ENCODE measurements around the gene SMG1. TPM values are rescaled to one million over a fixed set of nuclear protein-coding genes. Genes with fewer than 3 reads are reported as not detected.

Gene SMG1
- total and polyA plus RNA-seq, 2 of the 13 experiments (the other 11 are each of a cell fraction or from before 2014, with no cell fraction given), result 48.7 to 53.7 TPM

GRCh38 chr16:18932243-18932987 lies 6.2 kb upstream of the SMG1 start (continued):
- no peak for TF ChIP-seq STAT6 (CRISPR knock-in tag; IDR thresholded peaks at IDR 0.05; ENCODE audit: borderline replicate concordance)
- TF ChIP-seq ZNF350 (CRISPR knock-in tag; IDR thresholded peaks at IDR 0.05; ENCODE audit: borderline replicate concordance, low read depth), result no peak
- no peak for TF ChIP-seq ZNF121 (CRISPR knock-in tag; IDR thresholded peaks at IDR 0.05)
- no peak for TF ChIP-seq ZNF75D (CRISPR knock-in tag; IDR thresholded peaks at IDR 0.05; ENCODE audit: borderline replicate concordance)
- TF ChIP-seq ZBTB33 (CRISPR knock-in tag; IDR thresholded peaks at IDR 0.05), result no peak
- no peak for TF ChIP-seq RCOR2 (CRISPR knock-in tag; IDR thresholded peaks at IDR 0.05)
- 0 out of 2 replicates have a peak, but pooled peaks have one; percentile 11 for TF ChIP-seq MED1 (CRISPR knock-in tag; IDR thresholded peaks at IDR 0.05)
- no peak for TF ChIP-seq CREBL2 (CRISPR knock-in tag; IDR thresholded peaks at IDR 0.05; ENCODE audit: borderline replicate concordance)
- TF ChIP-seq NCOA5 (CRISPR knock-in tag; IDR thresholded peaks at IDR 0.05), result no peak
- no peak for TF ChIP-seq PAXIP1 (CRISPR knock-in tag; conservative IDR thresholded peaks at IDR 0.05)
- TF ChIP-seq POGK (CRISPR knock-in tag; conservative IDR thresholded peaks at IDR 0.05), result no peak
- no peak for TF ChIP-seq AKNA (CRISPR knock-in tag; IDR thresholded peaks at IDR 0.05; ENCODE audit: borderline replicate concordance)
